ENCODE measurements around the gene EEF1G. TPM values are rescaled to one million over a fixed set of nuclear protein-coding genes. Genes with fewer than 3 reads are reported as not detected.
"Not testable (repeated sequence)": the region's sequence is repeated elsewhere in the genome, so short reads cannot be mapped to it uniquely, and the experiment has no call there.

EEF1G gene
- total RNA-seq, 1 experiment from 2014 or later: 1,855 TPM

GRCh38 chr11:62560566-62561103 is 13.1 kb downstream of the EEF1G start:
- DNase-seq (ENCODE audit: unreplicated experiment): peak; percentile 98
- peaks cover 46% of the 10 kb centered on the region for H3K4me1 Mint-ChIP-seq (ENCODE audit: insufficient read depth, unreplicated experiment)
- no TSS peak for BruUV-seq (replicated peaks)
- H3K4me3 Mint-ChIP-seq (ENCODE audit: unreplicated experiment): peak overlapping the region; percentile 54
- H3K27ac Mint-ChIP-seq (ENCODE audit: low read depth, unreplicated experiment): peak overlapping the region; percentile 72
- H3K36me3 Mint-ChIP-seq (ENCODE audit: insufficient read depth, unreplicated experiment): peaks cover 90% of the 10 kb centered on the region
- intact Hi-C loops (cut with micrococcal nuclease): loop anchor here (1.0 kb wide), 5 partner anchors 12 to 165 kb away; no protein-coding TSS in a partner anchor
- ChIA-PET CTCF (interaction anchor here (0.5 to 6.9 kb wide), 32 partner anchors 9 to 1121 kb away, joined by 3 to 225 read pairs (median 4); partner anchors contain the start of genes AHNAK, RTN3 and TUT1), POLR2A (interaction anchor here (0.5 to 13.5 kb wide), 33 partner anchors 8 to 321 kb away, joined by 3 to 599 read pairs (median 6); partner anchors contain the start of genes AHNAK, C11orf98, CSKMT and EEF1G)
- H3K9me3 Mint-ChIP-seq (ENCODE audit: unreplicated experiment): no peaks in the 10 kb centered on the region
- H3K27me3 Mint-ChIP-seq (ENCODE audit: insufficient read depth, unreplicated experiment): no peaks in the 10 kb centered on the region
- TF ChIP-seq CTCF (IDR thresholded peaks at IDR 0.05; ENCODE audit: unreplicated experiment): peak; percentile 86

- H3K36me3 Mint-ChIP-seq (ENCODE audit: insufficient read depth, unreplicated experiment): peaks cover 79% of the 10 kb centered on the region
- peak overlapping the region; percentile 72 for H3K27ac Mint-ChIP-seq (ENCODE audit: low read depth, unreplicated experiment)
- TSS peak; percentile 100 for BruUV-seq (replicated peaks)
- POLR2A ChIA-PET: interaction anchor here (1.0 to 13.5 kb wide), 16 partner anchors 9 to 322 kb away, joined by 3 to 599 read pairs (median 10); partner anchors contain the start of genes AHNAK, EEF1G, LBHD1 and SLC3A2
- H3K27me3 Mint-ChIP-seq (ENCODE audit: insufficient read depth, unreplicated experiment); DNase-seq (ENCODE audit: unreplicated experiment); H3K4me3 Mint-ChIP-seq (ENCODE audit: unreplicated experiment); H3K9me3 Mint-ChIP-seq (ENCODE audit: unreplicated experiment): not testable (repeated sequence)
- CTCF ChIA-PET: interaction anchor here (0.6 to 6.9 kb wide), 15 partner anchors 11 to 1109 kb away, joined by 3 to 225 read pairs (median 5); partner anchors contain the start of gene AHNAK
- peaks cover 50% of the 10 kb centered on the region for H3K4me1 Mint-ChIP-seq (ENCODE audit: insufficient read depth, unreplicated experiment)
- intact Hi-C loops (cut with micrococcal nuclease): loop anchor here (1.0 kb wide), 5 partner anchors 11 to 164 kb away; no protein-coding TSS in a partner anchor
These were observed 14.1 kb downstream of the EEF1G start for GRCh38 chr11:62559626-62560025.

- POLR2A ChIA-PET: interaction anchor here (0.6 to 13.5 kb wide), 10 partner anchors 9 to 297 kb away, joined by 3 to 599 read pairs (median 12); partner anchors contain the start of genes AHNAK, LBHD1, TUT1 and UQCC3
- no peak overlapping the region for H3K4me3 Mint-ChIP-seq (ENCODE audit: unreplicated experiment)
- CTCF ChIA-PET: interaction anchor here (0.6 to 6.9 kb wide), 13 partner anchors 11 to 227 kb away, joined by 3 to 225 read pairs (median 4); partner anchors contain the start of gene AHNAK
- DNase-seq (ENCODE audit: unreplicated experiment): no peak
- H3K9me3 Mint-ChIP-seq (ENCODE audit: unreplicated experiment): no peaks in the 10 kb centered on the region
- H3K4me1 Mint-ChIP-seq (ENCODE audit: insufficient read depth, unreplicated experiment): peaks cover 55% of the 10 kb centered on the region
- peaks cover 75% of the 10 kb centered on the region for H3K36me3 Mint-ChIP-seq (ENCODE audit: insufficient read depth, unreplicated experiment)
- no TSS peak for BruUV-seq (replicated peaks)
- intact Hi-C loops (cut with micrococcal nuclease): no loop called here
- H3K27me3 Mint-ChIP-seq (ENCODE audit: insufficient read depth, unreplicated experiment): no peaks in the 10 kb centered on the region
- H3K27ac Mint-ChIP-seq (ENCODE audit: low read depth, unreplicated experiment): peak overlapping the region; percentile 72
- TF ChIP-seq CTCF (IDR thresholded peaks at IDR 0.05; ENCODE audit: unreplicated experiment): no peak
These were observed 14.5 kb downstream of the EEF1G start for GRCh38 chr11:62559204-62559603.

GRCh38 chr11:62558669-62559068 is 15.0 kb downstream of the EEF1G start:
- TF ChIP-seq CTCF (IDR thresholded peaks at IDR 0.05; ENCODE audit: unreplicated experiment): no peak
- POLR2A ChIA-PET: interaction anchor here (0.6 to 13.5 kb wide), 6 partner anchors 13 to 164 kb away, joined by 3 to 599 read pairs (median 18); partner anchors contain the start of genes AHNAK and TUT1
- no peak for DNase-seq (ENCODE audit: unreplicated experiment)
- intact Hi-C loops (cut with micrococcal nuclease): no loop called here
- Mint-ChIP-seq H3K36me3 (ENCODE audit: insufficient read depth, unreplicated experiment) (peaks cover 70% of the 10 kb centered on the region), H3K27me3 (ENCODE audit: insufficient read depth, unreplicated experiment) (no peaks in the 10 kb centered on the region), H3K27ac (ENCODE audit: low read depth, unreplicated experiment) (no peak overlapping the region), H3K9me3 (ENCODE audit: unreplicated experiment) (no peaks in the 10 kb centered on the region), H3K4me3 (ENCODE audit: unreplicated experiment) (no peak overlapping the region), H3K4me1 (ENCODE audit: insufficient read depth, unreplicated experiment) (peaks cover 60% of the 10 kb centered on the region)
- CTCF ChIA-PET: interaction anchor here (0.7 to 6.9 kb wide), 11 partner anchors 16 to 227 kb away, joined by 3 to 225 read pairs (median 4); partner anchors contain the start of gene AHNAK
- BruUV-seq (replicated peaks): no TSS peak
